ENCODE results near the gene MFSD12. TPM values are rescaled to one million over a fixed set of nuclear protein-coding genes. Genes with fewer than 3 reads are reported as not detected.

The MFSD12 gene
- total RNA-seq, 1 donor from 2014 or later = 181 TPM

- H3K9me3 Mint-ChIP-seq (ENCODE audit: unreplicated experiment) = no peaks in the 10 kb centered on the region
- Histone ChIP-seq H3K27ac (ENCODE audit: low read depth, low read length) (no peak overlapping the region), H3K4me1 (ENCODE audit: insufficient read depth, low read length) (peaks cover 7% of the 10 kb centered on the region), H3K27me3 (ENCODE audit: insufficient read depth, low read length) (no peaks in the 10 kb centered on the region), H3K4me3 (ENCODE audit: insufficient read depth, low read depth, low read length) (no peak overlapping the region), H2AFZ (ENCODE audit: low read depth, low read length) (no peak overlapping the region), H3K9me3 (ENCODE audit: insufficient read depth, low read depth, low read length) (no peaks in the 10 kb centered on the region), H4K20me1 (ENCODE audit: insufficient read depth, low read length) (peaks cover 77% of the 10 kb centered on the region), H3K4me2 (ENCODE audit: low read length) (no peak overlapping the region), H3K36me3 (ENCODE audit: insufficient read depth, low read length) (peaks cover 3% of the 10 kb centered on the region), H3K9ac (ENCODE audit: low read length) (no peak overlapping the region), H3K79me2 (ENCODE audit: insufficient read depth, low read length) (peaks cover 23% of the 10 kb centered on the region)
- no peak for TF ChIP-seq CTCF (IDR thresholded peaks at IDR 0.05; ENCODE audit: insufficient read depth, low read depth, low read length)
- no peak for TF ChIP-seq EZH2 (IDR thresholded peaks at IDR 0.05; ENCODE audit: insufficient read depth, low read length)
- no peaks in the 10 kb centered on the region for H3K27me3 Mint-ChIP-seq (ENCODE audit: low read depth, unreplicated experiment)
- peaks cover 6% of the 10 kb centered on the region for H3K4me1 Mint-ChIP-seq (ENCODE audit: low read depth, unreplicated experiment)
- H3K36me3 Mint-ChIP-seq (ENCODE audit: low read depth, unreplicated experiment) = peaks cover 8% of the 10 kb centered on the region
- FAIRE-seq (no peak), DNase-seq (ENCODE audit: low read depth) (no peak)
- no peak overlapping the region for H3K27ac Mint-ChIP-seq (ENCODE audit: unreplicated experiment)
- H3K4me3 Mint-ChIP-seq (ENCODE audit: unreplicated experiment) = no peak overlapping the region
These were observed 8.8 kb downstream of the MFSD12 start for GRCh38 chr19:3548606-3549005.

- no peak overlapping the region for H3K4me3 ChIP-seq (ENCODE audit: insufficient read depth, low read depth, low read length)
- H2AFZ ChIP-seq (ENCODE audit: low read depth, low read length) = no peak overlapping the region
- Mint-ChIP-seq H3K4me3 (ENCODE audit: unreplicated experiment) (no peak overlapping the region), H3K27me3 (ENCODE audit: low read depth, unreplicated experiment) (no peaks in the 10 kb centered on the region), H3K36me3 (ENCODE audit: low read depth, unreplicated experiment) (peaks cover 6% of the 10 kb centered on the region), H3K9me3 (ENCODE audit: unreplicated experiment) (no peaks in the 10 kb centered on the region), H3K4me1 (ENCODE audit: low read depth, unreplicated experiment) (peaks cover 2% of the 10 kb centered on the region), H3K27ac (ENCODE audit: unreplicated experiment) (no peak overlapping the region)
- DNase-seq (ENCODE audit: low read depth) (no peak), FAIRE-seq (no peak)
- no peaks in the 10 kb centered on the region for H3K9me3 ChIP-seq (ENCODE audit: insufficient read depth, low read depth, low read length)
- peaks cover 2% of the 10 kb centered on the region for H3K4me1 ChIP-seq (ENCODE audit: insufficient read depth, low read length)
- no peaks in the 10 kb centered on the region for H3K27me3 ChIP-seq (ENCODE audit: insufficient read depth, low read length)
- H3K36me3 ChIP-seq (ENCODE audit: insufficient read depth, low read length) = peaks cover 3% of the 10 kb centered on the region
- no peak overlapping the region for H3K27ac ChIP-seq (ENCODE audit: low read depth, low read length)
- peaks cover 77% of the 10 kb centered on the region for H4K20me1 ChIP-seq (ENCODE audit: insufficient read depth, low read length)
- peaks cover 19% of the 10 kb centered on the region for H3K79me2 ChIP-seq (ENCODE audit: insufficient read depth, low read length)
- TF ChIP-seq EZH2 (IDR thresholded peaks at IDR 0.05; ENCODE audit: insufficient read depth, low read length) (no peak), CTCF (IDR thresholded peaks at IDR 0.05; ENCODE audit: insufficient read depth, low read depth, low read length) (no peak)
- no peak overlapping the region for H3K4me2 ChIP-seq (ENCODE audit: low read length)
- no peak overlapping the region for H3K9ac ChIP-seq (ENCODE audit: low read length)
These were observed 9.6 kb downstream of the MFSD12 start for GRCh38 chr19:3547767-3548282.

GRCh38 chr19:3547301-3547731 lies 10.1 kb downstream of the MFSD12 start:
- Histone ChIP-seq H3K4me2 (ENCODE audit: low read length) (no peak overlapping the region), H3K9me3 (ENCODE audit: insufficient read depth, low read depth, low read length) (no peaks in the 10 kb centered on the region), H3K4me1 (ENCODE audit: insufficient read depth, low read length) (no peaks in the 10 kb centered on the region), H3K4me3 (ENCODE audit: insufficient read depth, low read depth, low read length) (no peak overlapping the region), H3K9ac (ENCODE audit: low read length) (no peak overlapping the region), H3K79me2 (ENCODE audit: insufficient read depth, low read length) (peaks cover 14% of the 10 kb centered on the region), H4K20me1 (ENCODE audit: insufficient read depth, low read length) (peaks cover 75% of the 10 kb centered on the region), H3K36me3 (ENCODE audit: insufficient read depth, low read length) (peaks cover 3% of the 10 kb centered on the region), H2AFZ (ENCODE audit: low read depth, low read length) (no peak overlapping the region), H3K27ac (ENCODE audit: low read depth, low read length) (no peak overlapping the region), H3K27me3 (ENCODE audit: insufficient read depth, low read length) (no peaks in the 10 kb centered on the region)
- FAIRE-seq (no peak), DNase-seq (ENCODE audit: low read depth) (no peak)
- H3K27me3 Mint-ChIP-seq (ENCODE audit: low read depth, unreplicated experiment) = no peaks in the 10 kb centered on the region
- no peaks in the 10 kb centered on the region for H3K9me3 Mint-ChIP-seq (ENCODE audit: unreplicated experiment)
- TF ChIP-seq EZH2 (IDR thresholded peaks at IDR 0.05; ENCODE audit: insufficient read depth, low read length) = no peak
- TF ChIP-seq CTCF (IDR thresholded peaks at IDR 0.05; ENCODE audit: insufficient read depth, low read depth, low read length) = peak; percentile 37
- H3K36me3 Mint-ChIP-seq (ENCODE audit: low read depth, unreplicated experiment) = peaks cover 6% of the 10 kb centered on the region
- H3K4me3 Mint-ChIP-seq (ENCODE audit: unreplicated experiment) = no peak overlapping the region
- H3K27ac Mint-ChIP-seq (ENCODE audit: unreplicated experiment) = no peak overlapping the region
- no peaks in the 10 kb centered on the region for H3K4me1 Mint-ChIP-seq (ENCODE audit: low read depth, unreplicated experiment)

Measured in astrocyte (in vitro differentiated cells and primary cell).